NCI-H446 treated with DMSO at 0.1 percent for 48 hours (cell line): ENCODE measurements around the gene BTF3.
"Not testable (repeated sequence)": the region's sequence is repeated elsewhere in the genome, so short reads cannot be mapped to it uniquely, and the experiment has no call there.

Experiments
- DNase-seq: peaks from one replicate; lab custom pipeline; 2025; lab: John Stamatoyannopoulos, UW

The BTF3 gene

GRCh38 chr5:73498057-73498992 is at the start of gene BTF3:
BTF3 (plus strand) TSS chr5:73498442; CDS start chr5:73498668, 226 bp downstream.
- DNase-seq, result peak; percentile 93

DNA sequence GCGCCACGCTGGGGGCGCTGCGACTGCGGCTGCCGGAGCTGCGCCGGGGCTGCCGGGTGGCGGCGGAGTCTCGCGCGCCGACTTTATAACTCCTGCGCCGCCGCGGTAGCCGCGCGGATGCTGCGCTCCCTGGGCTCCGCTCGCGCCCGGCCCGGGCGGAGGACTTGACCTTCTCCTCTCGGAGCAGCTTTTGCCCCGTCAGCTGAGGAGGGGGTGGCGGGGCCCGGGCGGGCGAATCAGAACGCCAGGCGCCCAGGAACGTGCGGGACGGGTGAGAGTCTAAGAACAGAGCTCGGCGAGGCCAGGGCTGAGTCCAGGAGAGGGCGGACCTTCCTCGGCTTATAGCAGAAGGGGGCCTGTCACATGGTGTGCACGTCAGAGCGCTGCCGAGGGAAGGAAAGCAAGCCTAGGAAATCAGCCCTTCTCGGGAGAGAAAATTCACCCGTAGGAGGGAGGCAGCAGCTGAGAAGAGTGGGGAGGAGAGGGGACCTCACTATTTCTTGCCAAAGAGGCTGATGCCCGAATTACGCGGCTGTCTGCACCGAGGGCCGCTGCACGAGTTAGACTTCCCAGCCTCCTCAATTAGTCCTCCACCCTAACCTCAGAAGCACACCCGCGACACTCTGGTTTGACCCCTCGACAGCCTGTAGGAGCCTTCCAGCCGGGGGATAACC is 49.6 kb upstream of the BTF3 start, which contains the start of gene FOXD1:
Gene FOXD1, minus strand, starts transcription at position 315 of the 674 bp plus-strand sequence. CDS start 415 bp downstream, outside the sequence.
- peak; percentile 84 for DNase-seq

DNA sequence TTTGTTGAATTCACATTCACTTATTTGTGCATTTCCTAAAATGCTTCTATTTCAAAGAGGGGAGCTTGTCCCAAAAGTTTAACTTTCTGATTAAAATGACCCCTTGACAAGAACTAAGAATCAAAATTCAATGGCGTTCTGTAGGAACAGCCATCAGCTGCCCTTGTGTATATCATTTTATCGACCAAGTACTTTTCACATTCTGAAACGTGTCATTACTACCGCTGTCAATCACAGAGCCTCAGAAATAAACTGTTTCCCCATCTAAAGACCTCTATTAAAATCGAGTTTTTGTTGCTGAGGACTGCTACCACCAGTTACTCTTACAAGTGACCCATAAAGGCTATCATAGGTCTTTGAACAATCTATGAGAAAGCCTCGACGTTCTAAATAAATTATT is 48.1 kb upstream of the BTF3 start:
- no peak for DNase-seq

- no peak for DNase-seq
Observed at GRCh38 chr5:73450672-73451223, 47.5 kb upstream of the BTF3 start.

DNA sequence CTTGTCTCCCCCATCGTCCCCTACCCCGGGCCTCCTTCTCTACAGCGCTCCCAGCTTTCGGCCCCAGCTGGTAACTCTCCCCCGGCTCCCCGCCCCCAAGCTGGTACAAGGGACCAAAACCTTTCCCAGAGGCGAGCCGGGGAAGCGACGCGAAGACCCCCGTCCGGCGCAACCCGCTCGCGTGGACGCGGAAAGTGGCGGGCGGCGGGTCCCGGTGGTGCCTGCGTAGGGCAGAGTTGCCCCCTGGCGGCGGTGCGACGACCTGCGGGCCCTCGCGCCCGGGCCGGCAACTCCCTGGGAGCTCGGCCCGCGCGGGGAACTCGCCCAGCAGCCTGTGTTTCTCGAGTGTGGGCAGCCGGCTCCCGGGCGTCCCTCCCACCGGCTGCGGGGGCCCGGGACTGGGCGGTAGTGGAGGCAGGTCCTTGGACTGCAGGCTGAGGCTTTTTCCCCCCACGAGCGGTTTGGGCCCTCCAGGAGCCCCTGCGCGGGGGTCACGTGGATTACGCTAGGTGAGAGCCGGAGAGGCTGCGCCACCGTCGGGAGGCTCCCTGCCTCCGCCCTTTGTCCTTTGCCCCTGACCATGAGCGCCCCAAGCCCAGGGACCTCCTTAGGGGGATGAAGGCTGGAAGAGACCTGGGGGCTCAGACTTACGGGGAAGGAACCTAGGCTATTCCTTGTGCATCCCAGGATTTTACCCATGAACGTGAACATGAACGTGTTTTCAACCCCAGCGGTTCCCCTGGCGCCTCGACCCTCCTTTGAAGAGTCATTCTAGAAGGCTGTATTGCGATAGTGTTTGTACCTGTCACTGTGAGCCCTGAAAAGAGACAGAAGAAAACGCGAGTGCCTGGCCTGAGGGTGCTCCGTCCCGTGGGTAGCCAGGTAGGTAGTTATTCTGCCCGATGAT is 46.8 kb upstream of the BTF3 start:
- DNase-seq, result no peak

- DNase-seq, result no peak
Observed at GRCh38 chr5:73452215-73452614, 46.0 kb upstream of the BTF3 start.

GRCh38 chr5:73454379-73455036 is 43.7 kb upstream of the BTF3 start:
- DNase-seq, result no peak

DNA sequence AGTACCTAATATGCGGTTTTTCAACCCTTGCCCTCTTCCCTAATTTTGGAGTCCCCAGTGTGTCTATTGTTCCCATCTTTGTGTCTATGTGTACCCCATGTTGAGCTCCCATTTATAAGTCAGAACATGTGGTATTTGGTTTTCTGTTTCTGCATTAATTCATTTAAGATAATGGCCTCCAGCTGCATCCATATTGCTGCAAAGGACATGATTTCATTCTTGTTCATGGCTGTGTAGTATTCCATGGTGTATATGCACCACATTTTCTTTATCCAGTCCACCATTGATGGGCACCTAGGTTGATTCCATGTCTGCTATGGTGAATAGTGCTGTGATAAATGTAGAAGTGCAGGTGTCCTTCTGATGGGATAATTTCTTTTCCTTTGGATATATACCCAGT is 41.8 kb upstream of the BTF3 start:
- not testable (repeated sequence) for DNase-seq

DNA sequence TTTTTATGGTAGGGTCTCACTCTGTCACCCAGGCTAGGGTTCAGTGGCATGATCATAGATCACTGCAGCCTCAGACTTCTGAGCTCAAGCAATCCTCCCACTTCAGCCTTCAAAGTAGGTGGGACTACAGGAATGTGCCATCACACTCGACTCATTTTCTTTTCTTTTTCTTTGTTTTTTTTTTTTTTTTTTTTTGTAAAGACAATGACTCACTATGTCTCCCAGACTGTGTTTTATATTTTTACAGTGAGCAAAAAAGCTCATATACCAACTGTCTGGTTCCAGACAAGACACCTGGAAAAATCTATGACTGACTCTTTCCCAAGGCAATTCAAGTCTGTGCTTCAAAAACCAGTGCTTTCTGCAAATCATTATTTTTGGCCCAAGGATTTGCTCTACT is 38.9 kb upstream of the BTF3 start:
- no peak for DNase-seq

- DNase-seq, result no peak
Observed at GRCh38 chr5:73460133-73460532, 38.1 kb upstream of the BTF3 start.

DNA sequence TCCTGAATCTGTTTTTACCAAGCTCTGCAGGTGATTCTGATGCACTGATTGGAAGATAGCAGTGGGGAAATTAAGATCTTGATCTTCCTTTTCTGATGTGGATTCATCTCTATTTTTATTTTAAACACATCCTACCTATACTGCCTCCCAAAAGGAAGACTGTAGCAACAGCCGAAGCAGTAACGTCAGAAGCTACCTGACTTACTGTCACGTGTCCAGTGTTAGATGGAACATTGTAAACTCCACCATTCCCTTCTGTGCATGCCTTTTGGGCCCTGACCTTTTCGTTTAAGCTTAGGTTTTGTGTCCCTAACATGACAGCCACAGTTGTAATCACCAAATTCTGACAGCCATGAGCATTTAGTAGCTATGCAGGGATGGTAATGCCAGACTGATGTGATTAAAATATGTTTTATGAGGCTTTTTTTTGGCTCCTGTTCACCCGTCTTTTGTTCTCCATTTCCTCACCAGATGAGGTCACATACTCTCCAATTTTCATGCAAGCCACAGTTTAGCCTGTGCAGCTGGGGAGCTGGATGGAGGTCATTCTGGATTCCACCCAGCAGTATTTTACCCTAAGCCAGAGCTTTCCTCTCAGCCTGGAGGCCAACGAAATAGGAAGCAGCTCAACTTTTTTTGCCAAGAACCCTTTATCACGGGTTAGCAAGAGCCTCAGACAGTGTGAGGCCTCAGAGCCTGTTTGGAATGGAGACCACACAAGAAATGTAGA is 34.1 kb upstream of the BTF3 start:
- DNase-seq, result no peak

GRCh38 chr5:73468638-73469037 is 29.6 kb upstream of the BTF3 start:
- not testable (repeated sequence) for DNase-seq

DNA sequence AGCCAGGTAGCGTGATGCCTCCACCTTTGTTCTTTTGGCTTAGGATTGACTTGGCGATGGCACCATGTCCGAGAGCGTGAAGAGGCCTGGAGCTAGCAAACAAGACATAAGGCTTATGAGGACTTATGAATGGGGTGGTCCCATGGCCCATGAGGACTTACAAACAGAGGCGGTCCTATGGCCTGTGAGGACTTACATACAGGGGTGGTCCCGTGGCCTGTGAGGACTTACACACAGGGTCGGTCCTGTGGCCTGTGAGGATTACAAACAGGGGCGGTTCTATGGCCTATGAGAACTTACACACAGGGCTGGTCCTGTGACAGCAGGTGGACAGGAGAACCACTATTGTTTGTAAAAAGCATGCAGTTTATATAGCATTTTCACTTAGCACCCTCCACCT is 28.4 kb upstream of the BTF3 start:
- no peak for DNase-seq

- DNase-seq, result no peak
Observed at GRCh38 chr5:73471654-73472053, 26.6 kb upstream of the BTF3 start.

- DNase-seq, result no peak
Observed at GRCh38 chr5:73472116-73472515, 26.1 kb upstream of the BTF3 start.

DNA sequence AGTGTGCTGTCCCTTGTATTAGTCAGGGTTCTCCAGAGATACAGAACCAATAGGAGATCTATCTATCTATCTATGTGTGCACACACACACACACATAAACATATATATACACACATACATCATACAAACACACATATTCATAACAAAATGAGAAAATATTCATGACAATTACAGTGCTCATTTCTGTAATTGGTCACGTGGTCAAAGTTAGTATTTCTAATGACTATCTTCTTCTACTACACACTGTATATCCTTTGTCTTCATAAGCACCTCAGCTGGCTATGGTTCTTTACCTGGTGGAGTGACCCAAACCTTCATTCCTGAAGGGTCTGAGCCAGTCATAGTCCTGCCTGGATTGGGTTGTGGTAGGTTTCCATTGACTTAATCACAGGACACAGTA is 17.7 kb upstream of the BTF3 start:
- no peak for DNase-seq

GRCh38 chr5:73482383-73483136 is 15.7 kb upstream of the BTF3 start:
- peak; percentile 15 for DNase-seq

DNA sequence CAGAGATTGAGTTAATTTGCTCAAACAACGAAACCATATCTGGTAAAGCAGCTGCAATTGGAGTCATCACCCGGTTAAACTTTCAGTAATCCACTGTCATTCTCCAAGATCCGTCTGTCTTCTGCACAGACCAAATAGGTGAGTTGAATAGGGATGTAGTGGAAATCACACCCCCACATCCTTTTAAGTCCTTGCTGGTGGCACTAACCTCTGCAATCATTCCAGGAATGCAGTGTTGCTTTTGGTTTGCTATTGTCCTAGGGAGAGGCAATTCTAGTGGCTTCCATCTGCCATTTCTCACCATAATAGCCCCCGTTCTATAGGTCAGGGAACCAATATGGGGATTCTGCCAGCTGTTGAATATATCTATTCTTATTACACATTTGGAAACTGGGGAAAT is 14.6 kb upstream of the BTF3 start:
- no peak for DNase-seq

DNA sequence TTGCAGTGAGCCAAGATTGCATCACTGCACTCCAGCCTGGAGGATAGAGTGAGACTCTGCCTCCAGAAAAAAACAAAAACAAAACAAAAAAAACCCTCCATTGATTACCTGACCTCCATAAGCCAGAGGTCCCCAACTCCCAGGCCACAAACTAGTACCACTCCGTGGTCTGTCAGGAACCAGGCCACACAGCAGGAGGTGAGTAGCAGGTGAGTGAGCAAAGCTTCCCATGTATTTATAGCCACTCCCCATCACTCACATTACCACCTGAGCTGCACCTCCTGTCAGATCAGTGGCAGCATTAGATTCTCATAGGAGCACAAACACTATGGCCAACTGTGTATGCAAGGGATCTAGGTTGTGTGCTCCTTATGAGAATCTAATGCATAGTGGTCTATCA is 13.7 kb upstream of the BTF3 start:
- DNase-seq, result no peak

DNA sequence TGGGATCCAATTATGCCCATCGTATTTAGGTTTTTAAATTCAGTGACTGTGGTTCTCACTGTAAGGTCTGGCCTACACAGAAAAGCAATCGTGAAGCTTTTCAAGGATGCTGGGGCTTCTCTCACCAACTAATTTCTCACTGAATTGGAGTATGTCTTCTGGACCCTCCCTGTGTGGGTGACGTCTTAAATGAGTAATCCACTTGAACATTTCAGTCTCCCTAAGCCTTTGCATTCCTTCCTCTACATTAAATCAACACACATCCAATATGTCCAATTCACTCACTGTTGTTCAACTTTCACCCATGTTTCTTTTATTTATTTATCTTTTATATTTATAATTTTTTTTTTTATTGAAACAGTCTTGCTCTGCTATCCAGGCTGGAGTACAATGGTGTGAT is 12.5 kb upstream of the BTF3 start:
- DNase-seq, result no peak
